Uterus (tissue), 4 donors: ENCODE data around the gene FPGS. TPM values are rescaled to one million over a fixed set of nuclear protein-coding genes. Genes with fewer than 3 reads are reported as not detected.
"Not testable (repeated sequence)": the region's sequence is repeated elsewhere in the genome, so short reads cannot be mapped to it uniquely, and the experiment has no call there.

Experiments
- DNase-seq, 2 donors: peaks; one replicate each; pipeline ENCODE4 v3.0.0-alpha.2; 2019 to 2020
- H3K27ac ChIP-seq, 2 donors: fragments of 200-600 bp; sonication (generic); 1 replicate in 1 of 2; 2 replicates in 1 of 2; pipeline ENCODE4 v1.5.1; 2016 to 2018
- H3K27me3 ChIP-seq, 2 donors: fragments of 200-600 bp; sonication (generic); one replicate each; pipeline ENCODE4 v1.5.1; 2018 to 2019; ENCODE audit warnings: control low read depth in 1 of 2
- H3K36me3 ChIP-seq, 2 donors: fragments of 200-600 bp; sonication (generic); one replicate each; pipeline ENCODE4 v1.5.1; 2019; ENCODE audit warnings: control low read depth in 1 of 2
- H3K4me1 ChIP-seq, 2 donors: fragments of 200-600 bp; sonication (generic); one replicate each; pipeline ENCODE4 v1.5.1; 2018 to 2019; ENCODE audit warnings: control low read depth in 1 of 2
- H3K4me3 ChIP-seq, 2 donors: fragments of 200-600 bp; sonication (generic); 1 replicate in 1 of 2; 2 replicates in 1 of 2; pipeline ENCODE4 v1.5.1; 2018 to 2019; ENCODE audit warnings: mild to moderate bottlenecking in 1 of 2
- H3K9me3 ChIP-seq, 2 donors: fragments of 200-600 bp; sonication (generic); one replicate each; pipeline ENCODE4 v1.5.1; 2019; ENCODE audit warnings: control low read depth in 1 of 2
- POLR2A ChIP-seq, 2 donors: fragments of 450-650 bp; IDR thresholded peaks; one replicate each; pipeline ENCODE4 v1.6.1; 2016; ENCODE audit warnings: antibody characterized with exemption in 2 of 2, mild to moderate bottlenecking in 1 of 2, moderate library complexity in 1 of 2
- intact Hi-C: fragments of 100-400 bp; cut with DNase I; formaldehyde crosslinking; loops from one replicate; pipeline ENCODE4 v1.15.1; 2023; ENCODE audit warnings: low total_unique reads
- total RNA-seq, 4 donors: library from RNA; depleted of rRNA in 3 of 4; stranded (reverse); fragments of >200 nt in 3 of 4; gene quantifications; one replicate each; pipeline versions ENCODE4 v1.1.0 to v1.2.4, GENCODE V29; 2014 to 2023
- TF ChIP-seq, protein P1 (sequence below), 4 experiments: fragments of 200-600 bp in 2 of 4; fragments of 450-650 bp in 2 of 4; sonication (generic) in 2 of 4; IDR thresholded peaks; one replicate each; pipeline ENCODE4 v1.5.1; 2016 to 2019; ENCODE audit warnings: antibody characterized with exemption in 4 of 4, mild to moderate bottlenecking in 2 of 4, moderate library complexity in 1 of 4
- donor health status: DM: yes; HTN: yes; CAD: no.

Gene FPGS
- total RNA-seq, 4 donors from 2014 or later, result 11.5 to 128 (median 46.6) TPM

DNA sequence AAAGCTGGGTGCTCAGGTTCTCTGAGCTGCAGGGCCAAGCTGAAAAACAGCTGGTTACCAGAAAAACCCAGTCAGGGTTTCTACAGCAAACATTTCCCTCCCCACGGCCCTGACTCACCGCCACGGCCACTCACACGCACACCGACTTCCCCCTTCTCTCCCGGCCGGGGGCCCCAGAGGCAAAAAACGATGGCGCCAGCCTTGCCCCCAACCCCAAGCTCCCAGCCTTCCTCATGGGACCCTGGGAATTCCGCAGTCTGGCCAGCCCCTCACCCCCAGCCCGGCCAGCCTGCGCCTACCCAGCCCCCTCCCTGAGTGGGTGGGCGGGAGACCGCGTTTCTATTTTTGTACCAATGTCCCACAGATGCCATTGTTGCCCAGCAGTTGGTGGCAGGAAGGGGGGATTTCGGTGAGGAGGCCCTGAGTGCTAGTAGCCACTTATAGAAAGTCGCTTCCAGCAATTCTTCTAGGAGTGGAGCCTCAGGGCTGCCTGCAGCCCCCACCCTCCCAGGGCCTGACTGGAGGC lies 33.4 kb downstream of the FPGS start:
- no peaks in the 10 kb centered on the region for H3K9me3 ChIP-seq
- peak overlapping the region; percentile 85 to 86 for H3K27ac ChIP-seq
- peak; percentile 60 to 72 for DNase-seq
- no peak for TF ChIP-seq POLR2A (IDR thresholded peaks at IDR 0.05)
- TF ChIP-seq, protein P1, sequence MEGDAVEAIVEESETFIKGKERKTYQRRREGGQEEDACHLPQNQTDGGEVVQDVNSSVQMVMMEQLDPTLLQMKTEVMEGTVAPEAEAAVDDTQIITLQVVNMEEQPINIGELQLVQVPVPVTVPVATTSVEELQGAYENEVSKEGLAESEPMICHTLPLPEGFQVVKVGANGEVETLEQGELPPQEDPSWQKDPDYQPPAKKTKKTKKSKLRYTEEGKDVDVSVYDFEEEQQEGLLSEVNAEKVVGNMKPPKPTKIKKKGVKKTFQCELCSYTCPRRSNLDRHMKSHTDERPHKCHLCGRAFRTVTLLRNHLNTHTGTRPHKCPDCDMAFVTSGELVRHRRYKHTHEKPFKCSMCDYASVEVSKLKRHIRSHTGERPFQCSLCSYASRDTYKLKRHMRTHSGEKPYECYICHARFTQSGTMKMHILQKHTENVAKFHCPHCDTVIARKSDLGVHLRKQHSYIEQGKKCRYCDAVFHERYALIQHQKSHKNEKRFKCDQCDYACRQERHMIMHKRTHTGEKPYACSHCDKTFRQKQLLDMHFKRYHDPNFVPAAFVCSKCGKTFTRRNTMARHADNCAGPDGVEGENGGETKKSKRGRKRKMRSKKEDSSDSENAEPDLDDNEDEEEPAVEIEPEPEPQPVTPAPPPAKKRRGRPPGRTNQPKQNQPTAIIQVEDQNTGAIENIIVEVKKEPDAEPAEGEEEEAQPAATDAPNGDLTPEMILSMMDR (IDR thresholded peaks at IDR 0.05), result no peak
- H3K27me3 ChIP-seq, result no peaks in the 10 kb centered on the region
- no peaks in the 10 kb centered on the region for H3K36me3 ChIP-seq
- no peak overlapping the region for H3K4me3 ChIP-seq
- intact Hi-C loops, result no loop called here
- peaks cover 12 to 41% of the 10 kb centered on the region in 2 donors for H3K4me1 ChIP-seq

DNA sequence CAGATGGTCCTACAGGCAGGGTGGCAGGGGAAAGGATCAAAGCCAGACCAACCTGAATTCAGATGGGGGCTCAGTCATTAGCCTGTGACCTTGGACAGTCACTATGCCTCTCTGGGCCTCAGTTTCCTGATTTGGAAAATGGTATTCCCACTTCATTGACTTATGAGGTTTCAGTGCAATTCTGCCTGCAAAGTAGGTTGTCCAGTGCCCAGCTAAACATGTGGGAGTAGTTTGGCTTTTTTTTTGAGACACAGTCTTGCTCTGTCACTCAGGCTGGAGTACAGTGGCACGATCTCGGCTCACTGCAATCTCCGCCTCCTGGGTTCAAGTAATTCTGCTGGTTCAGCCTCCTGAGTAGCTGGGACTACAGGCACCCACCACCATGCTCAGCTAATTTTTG lies 33.9 kb downstream of the FPGS start:
- Histone ChIP-seq H3K4me1 (peaks cover 12 to 41% of the 10 kb centered on the region in 2 donors), H3K27ac (peak overlapping the region; percentile 85 to 86)
- H3K9me3 ChIP-seq, H3K36me3 ChIP-seq, H3K27me3 ChIP-seq, H3K4me3 ChIP-seq, DNase-seq, intact Hi-C loops: not testable (repeated sequence)

DNA sequence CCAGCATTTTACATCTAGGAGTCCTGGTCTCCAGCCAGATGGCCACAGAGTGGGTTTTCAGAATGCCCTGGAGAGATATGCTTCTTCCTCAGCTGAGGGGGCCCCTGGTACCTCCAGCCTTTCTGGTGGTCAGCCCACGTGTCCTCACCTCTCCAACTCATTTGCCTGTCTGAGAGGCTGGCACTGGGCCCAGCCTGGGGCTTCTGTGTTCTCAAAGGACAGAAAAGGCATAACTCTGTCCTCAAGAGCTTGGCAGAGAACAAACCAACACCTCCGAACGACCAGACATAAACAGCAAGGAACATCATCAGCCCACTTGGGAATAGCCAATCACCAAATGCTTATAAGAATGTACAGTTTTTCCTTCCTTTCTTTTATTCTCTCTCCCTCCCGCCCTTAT lies 34.7 kb downstream of the FPGS start:
- intact Hi-C loops, result no loop called here
- Histone ChIP-seq H3K9me3 (no peaks in the 10 kb centered on the region), H3K36me3 (no peaks in the 10 kb centered on the region), H3K4me3 (no peak overlapping the region), H3K27ac (peak overlapping the region; percentile 85 to 86), H3K4me1 (peaks cover 12 to 41% of the 10 kb centered on the region in 2 donors), H3K27me3 (no peaks in the 10 kb centered on the region)
- TF ChIP-seq POLR2A (IDR thresholded peaks at IDR 0.05), result no peak
- no peak for DNase-seq

DNA sequence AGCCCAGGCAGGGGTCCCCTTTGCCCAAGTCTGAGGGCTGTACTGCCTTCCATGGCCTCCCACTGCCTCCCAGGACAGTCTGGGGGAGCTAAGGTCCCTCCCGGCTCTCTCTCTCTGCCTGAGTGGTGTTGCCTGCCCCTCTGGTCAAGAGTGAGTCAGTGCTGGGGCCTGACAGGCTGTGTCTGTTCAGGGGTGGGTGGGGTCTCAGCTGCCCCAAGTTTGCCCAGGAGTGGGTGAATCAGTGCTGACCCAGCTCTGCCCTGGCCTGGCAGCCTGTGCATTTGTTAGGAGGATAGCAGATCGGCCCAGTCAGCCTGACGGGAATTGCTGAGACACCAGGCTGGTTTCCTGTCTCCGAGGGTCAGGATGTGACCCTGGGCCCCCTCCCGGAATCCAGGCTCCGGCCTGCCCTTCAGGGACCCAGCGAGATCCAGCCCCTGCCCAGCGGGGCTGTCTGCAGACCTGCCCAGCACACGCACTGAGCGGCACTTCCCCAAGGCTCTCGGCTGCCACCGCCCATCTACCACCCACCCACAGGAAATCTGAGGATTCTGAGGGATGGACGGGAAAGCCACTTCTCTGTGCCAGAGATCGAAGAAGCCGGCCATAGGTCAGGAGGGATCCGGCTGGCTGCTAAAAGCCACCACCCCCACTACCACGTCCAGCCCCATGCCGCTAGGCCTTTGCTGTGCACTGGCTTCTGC lies 35.8 kb downstream of the FPGS start:
- TF ChIP-seq, protein P1 (IDR thresholded peaks at IDR 0.05), result no peak
- peak in 1 of 2 donors; percentile 25 for TF ChIP-seq POLR2A (IDR thresholded peaks at IDR 0.05)
- H3K4me3 ChIP-seq, result no peak overlapping the region
- intact Hi-C loops, result no loop called here

DNA sequence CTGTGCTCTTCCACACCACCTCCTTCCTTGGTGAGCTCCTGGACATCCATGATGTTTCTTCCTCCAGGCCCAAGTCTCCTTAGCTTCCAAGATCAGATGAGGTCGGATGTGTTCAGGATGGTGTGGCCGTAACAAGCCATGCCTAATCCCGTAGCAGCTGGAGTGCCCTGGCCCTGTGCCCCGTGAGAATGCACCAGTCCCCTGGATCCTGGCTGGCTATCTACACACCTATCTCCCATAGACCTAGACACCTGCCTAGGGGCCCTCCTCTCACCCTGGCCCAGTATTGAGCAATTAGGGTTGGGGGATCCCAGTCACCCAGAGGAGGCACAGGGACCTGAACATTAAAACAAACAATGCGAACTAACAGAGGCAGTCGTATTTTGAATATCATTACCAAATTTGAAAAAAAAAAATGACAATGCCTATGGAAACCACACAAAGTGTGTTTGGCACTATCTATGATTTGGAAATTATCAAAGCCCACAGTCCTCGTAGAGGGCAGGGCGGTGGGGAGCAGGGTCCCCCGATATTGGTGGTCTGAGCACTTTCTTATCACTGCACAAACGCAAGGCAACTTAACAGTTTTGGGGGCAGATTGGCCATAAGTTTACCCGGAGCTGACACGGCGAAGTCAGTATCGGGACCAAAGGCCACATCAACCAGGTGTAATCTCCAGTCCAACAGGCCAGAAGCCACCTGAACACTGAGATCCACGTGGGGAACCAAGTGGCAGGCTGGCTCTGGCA lies 38.6 kb downstream of the FPGS start:
- intact Hi-C loops, result no loop called here
- Histone ChIP-seq H3K36me3 (no peaks in the 10 kb centered on the region), H3K4me3 (no peak overlapping the region), H3K9me3 (no peaks in the 10 kb centered on the region), H3K27ac (peak overlapping the region; percentile 19 to 21), H3K27me3 (no peaks in the 10 kb centered on the region), H3K4me1 (peaks cover 4 to 23% of the 10 kb centered on the region in 2 donors)
- no peak for DNase-seq
- TF ChIP-seq, protein P1 (IDR thresholded peaks at IDR 0.05), result no peak
- no peak for TF ChIP-seq POLR2A (IDR thresholded peaks at IDR 0.05)

More for the DNA sequence above, 35.8 kb downstream of the FPGS start:
- H3K4me1 ChIP-seq, result peaks cover 12 to 41% of the 10 kb centered on the region in 2 donors
- H3K9me3 ChIP-seq, result no peaks in the 10 kb centered on the region
- no peaks in the 10 kb centered on the region for H3K36me3 ChIP-seq
- H3K27ac ChIP-seq, result peak overlapping the region; percentile 85 to 86
- DNase-seq, result peak; percentile 73 to 86
- H3K27me3 ChIP-seq, result no peaks in the 10 kb centered on the region
